Activated T-cell treated with anti-CD3 and anti-CD28 coated beads, Interleukin-2, amount 50 U/mL, for 72 hours (primary cell): ENCODE data around the gene UFD1. TPM values are rescaled to one million over a fixed set of nuclear protein-coding genes. Genes with fewer than 3 reads are reported as not detected.

ENCODE experiments used
- ATAC-seq, 2 donors: fragments of 150-1000 bp; cut with Tn5 transposase; replicated peaks in 1 of 2; 2 replicates each; pipeline ENCODE4 v1.10.0; 2021; ENCODE audit warnings: moderate library complexity in 2 of 2, mild to moderate bottlenecking in 1 of 2
- DNase-seq, 2 donors: peaks; one replicate each; pipeline ENCODE4 v3.0.0; 2021 to 2022; ENCODE audit warnings: mixed read lengths in 1 of 2
- H3K27ac Mint-ChIP-seq: one replicate; pipeline ENCODE4 v1.8.0; 2022; ENCODE audit warnings: mild to moderate bottlenecking, moderate library complexity, mixed read lengths
- H3K27me3 Mint-ChIP-seq: one replicate; pipeline ENCODE4 v1.8.0; 2022; ENCODE audit warnings: low read depth, mixed read lengths
- H3K36me3 Mint-ChIP-seq, 2 donors: one replicate each; pipeline ENCODE4 v1.8.0; 2022; ENCODE audit warnings: mixed read lengths in 2 of 2, mild to moderate bottlenecking in 1 of 2; ENCODE audit not compliant: insufficient read depth in 2 of 2
- H3K4me1 Mint-ChIP-seq: one replicate; pipeline ENCODE4 v1.8.0; 2022; ENCODE audit warnings: low read depth, mixed read lengths
- H3K4me3 Mint-ChIP-seq, 2 donors: one replicate each; pipeline ENCODE4 v1.8.0; 2022; ENCODE audit warnings: mild to moderate bottlenecking in 2 of 2, mixed read lengths in 2 of 2, moderate library complexity in 2 of 2
- H3K9me3 Mint-ChIP-seq, 2 donors: one replicate each; pipeline ENCODE4 v1.8.0; 2022; ENCODE audit warnings: mixed read lengths in 2 of 2
- total RNA-seq, 2 donors: library from RNA; stranded (reverse); gene quantifications; one replicate each; pipeline ENCODE4 v1.2.3, GENCODE V29; 2022

The UFD1 gene
- total RNA-seq, 2 donors from 2014 or later, result 68.3 to 78.6 TPM

DNA sequence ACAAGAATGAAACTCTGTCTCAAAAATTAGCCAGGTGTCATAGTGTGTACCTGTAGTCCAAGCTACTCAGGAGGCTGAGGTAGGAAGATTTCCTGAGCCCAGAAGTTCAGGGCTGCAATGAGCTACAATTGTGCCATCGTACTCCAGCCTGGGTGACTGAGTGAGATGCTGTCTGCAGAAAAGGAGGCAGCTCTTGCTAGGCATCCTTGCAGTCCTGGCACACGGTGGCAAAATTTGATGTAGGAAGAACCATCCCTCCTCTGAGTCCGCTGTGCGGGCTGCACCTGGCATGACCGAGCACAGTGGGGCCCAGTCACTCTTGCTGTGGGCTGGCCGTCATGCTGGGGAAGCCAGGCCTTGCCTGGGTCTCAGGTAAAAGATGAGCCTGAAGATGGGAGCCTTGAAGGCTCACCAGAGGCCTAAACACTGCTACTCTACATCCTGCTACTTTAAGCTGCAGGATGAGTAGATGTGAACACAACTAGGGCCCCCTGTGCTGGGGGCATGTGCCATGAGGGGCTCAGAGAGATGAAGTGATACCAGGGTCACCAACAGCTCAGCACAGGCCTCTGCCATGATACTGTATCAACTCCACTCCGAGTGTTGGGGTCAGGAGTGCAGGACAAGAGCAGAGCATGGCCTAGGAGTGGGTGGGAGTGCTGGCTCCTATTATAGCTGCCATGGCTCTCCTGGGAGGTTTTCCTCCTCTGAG lies 19.3 kb upstream of the UFD1 start:
- ATAC-seq (no peak), DNase-seq (no peak)
- no peaks in the 10 kb centered on the region for H3K27me3 Mint-ChIP-seq
- peaks cover 3 to 32% of the 10 kb centered on the region in 2 donors for H3K36me3 Mint-ChIP-seq
- peaks cover 3% of the 10 kb centered on the region for H3K4me1 Mint-ChIP-seq
- no peaks in the 10 kb centered on the region for H3K9me3 Mint-ChIP-seq
- H3K4me3 Mint-ChIP-seq, result no peak overlapping the region
- H3K27ac Mint-ChIP-seq, result no peak overlapping the region

DNA sequence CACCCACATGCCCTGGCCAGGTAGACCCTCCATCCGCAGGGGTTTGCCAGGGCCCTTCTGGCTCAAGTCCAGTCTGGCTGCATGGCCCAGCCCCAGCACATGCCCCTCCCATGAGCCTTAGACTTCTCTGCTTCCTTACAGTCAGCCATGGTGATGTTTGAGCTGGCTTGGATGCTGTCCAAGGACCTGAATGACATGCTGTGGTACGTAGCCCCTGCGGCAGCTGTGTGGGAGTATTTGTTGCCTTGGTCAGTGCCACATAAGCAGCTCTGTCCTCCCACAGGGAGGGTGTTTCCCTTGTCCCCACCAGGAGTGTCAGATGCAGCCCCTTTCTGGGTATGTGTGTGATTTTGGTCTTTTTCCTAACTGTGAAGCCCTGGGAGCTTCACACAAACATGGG lies 18.3 kb upstream of the UFD1 start:
- Mint-ChIP-seq H3K9me3 (no peaks in the 10 kb centered on the region), H3K4me1 (peaks cover 14% of the 10 kb centered on the region), H3K36me3 (peaks cover 5 to 39% of the 10 kb centered on the region in 2 donors), H3K27me3 (no peaks in the 10 kb centered on the region), H3K4me3 (no peak overlapping the region), H3K27ac (no peak overlapping the region)
- ATAC-seq, result peak in 1 of 2 donors; percentile 27
- no peak for DNase-seq

DNA sequence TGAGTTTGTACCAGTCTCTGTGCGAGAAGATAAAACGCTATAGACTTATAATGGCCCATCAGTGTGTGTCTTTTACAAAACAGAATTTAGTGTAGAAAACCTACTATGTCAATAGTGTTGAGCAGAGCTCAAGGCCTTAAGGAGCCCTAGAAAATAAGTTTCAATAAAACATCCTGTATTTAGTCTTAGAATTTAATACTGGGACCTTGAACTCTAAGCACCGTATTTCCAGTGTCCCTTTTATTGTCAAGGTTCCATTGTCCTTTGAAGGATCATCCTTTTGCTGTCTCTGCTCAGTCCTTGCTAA lies 17.3 kb upstream of the UFD1 start:
- ATAC-seq (no peak), DNase-seq (no peak)
- H3K4me1 Mint-ChIP-seq, result peaks cover 24% of the 10 kb centered on the region
- peaks cover 10 to 45% of the 10 kb centered on the region in 2 donors for H3K36me3 Mint-ChIP-seq
- no peaks in the 10 kb centered on the region for H3K9me3 Mint-ChIP-seq
- no peak overlapping the region for H3K27ac Mint-ChIP-seq
- no peaks in the 10 kb centered on the region for H3K27me3 Mint-ChIP-seq
- H3K4me3 Mint-ChIP-seq, result no peak overlapping the region

DNA sequence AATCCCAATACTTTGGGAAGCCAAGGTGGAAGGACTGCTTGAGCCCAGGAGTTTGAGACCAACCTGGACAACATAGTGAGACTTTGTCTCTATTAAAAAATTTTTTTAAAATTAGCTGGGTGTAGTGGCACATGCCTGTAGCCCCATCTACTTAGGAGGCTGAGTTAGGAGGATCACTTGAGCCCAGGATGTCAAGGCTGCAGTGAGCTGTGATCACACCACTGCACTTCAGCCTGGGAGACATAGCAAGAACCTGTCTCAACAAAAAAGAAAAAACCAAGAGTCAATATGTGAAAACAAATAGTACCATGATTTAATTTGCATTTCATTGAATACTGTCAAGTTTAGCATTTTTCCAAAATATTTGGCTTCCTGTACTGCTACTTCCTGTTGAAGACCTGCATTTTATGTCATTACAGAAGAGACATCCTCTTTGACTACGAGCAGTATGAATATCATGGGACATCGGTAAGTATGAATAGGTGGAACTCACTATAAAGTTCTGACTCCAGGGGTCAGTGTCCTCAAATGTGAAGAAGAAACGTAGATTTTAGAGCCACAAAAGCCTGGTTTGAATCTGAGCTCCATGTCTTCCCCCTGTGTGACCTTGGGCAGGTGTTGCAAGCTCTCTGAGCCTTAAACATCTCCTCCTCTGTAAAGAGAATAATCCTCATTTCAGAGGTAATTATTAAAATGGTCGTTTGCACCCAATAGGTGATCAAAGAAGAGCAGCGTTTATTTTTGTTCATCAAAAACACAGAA lies 16.8 kb upstream of the UFD1 start:
- Mint-ChIP-seq H3K36me3 (peaks cover 10 to 45% of the 10 kb centered on the region in 2 donors), H3K27me3 (no peaks in the 10 kb centered on the region), H3K27ac (peak overlapping the region; percentile 26), H3K9me3 (no peaks in the 10 kb centered on the region), H3K4me1 (peaks cover 25% of the 10 kb centered on the region), H3K4me3 (no peak overlapping the region)
- no peak for DNase-seq
- ATAC-seq, result no peak

DNA sequence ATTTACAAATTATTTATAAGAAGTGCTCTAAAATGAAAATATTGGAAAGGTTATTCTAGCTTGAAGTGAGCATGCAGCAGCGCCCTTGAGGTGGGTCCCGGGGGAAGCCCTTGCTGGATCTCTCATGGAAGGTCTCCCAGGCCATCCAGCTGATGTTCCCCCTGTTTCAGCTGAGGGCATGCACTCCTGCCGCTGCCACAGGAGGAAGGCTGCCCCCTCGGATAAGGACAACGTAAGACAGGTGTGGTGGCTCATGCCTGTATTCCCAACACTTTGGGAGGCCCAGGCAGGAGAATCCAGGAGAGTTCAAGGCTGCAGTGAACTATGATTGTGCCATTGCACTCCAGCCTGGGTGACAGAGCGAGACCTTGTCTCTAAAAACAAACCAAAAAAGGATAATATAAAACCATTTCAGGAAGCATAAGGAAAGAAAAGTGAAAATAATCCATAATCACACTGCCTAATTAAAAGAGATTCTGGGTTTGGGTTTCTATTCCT lies 15.7 kb upstream of the UFD1 start:
- H3K9me3 Mint-ChIP-seq, result no peaks in the 10 kb centered on the region
- peaks cover 15 to 51% of the 10 kb centered on the region in 2 donors for H3K36me3 Mint-ChIP-seq
- no peak for ATAC-seq

DNA sequence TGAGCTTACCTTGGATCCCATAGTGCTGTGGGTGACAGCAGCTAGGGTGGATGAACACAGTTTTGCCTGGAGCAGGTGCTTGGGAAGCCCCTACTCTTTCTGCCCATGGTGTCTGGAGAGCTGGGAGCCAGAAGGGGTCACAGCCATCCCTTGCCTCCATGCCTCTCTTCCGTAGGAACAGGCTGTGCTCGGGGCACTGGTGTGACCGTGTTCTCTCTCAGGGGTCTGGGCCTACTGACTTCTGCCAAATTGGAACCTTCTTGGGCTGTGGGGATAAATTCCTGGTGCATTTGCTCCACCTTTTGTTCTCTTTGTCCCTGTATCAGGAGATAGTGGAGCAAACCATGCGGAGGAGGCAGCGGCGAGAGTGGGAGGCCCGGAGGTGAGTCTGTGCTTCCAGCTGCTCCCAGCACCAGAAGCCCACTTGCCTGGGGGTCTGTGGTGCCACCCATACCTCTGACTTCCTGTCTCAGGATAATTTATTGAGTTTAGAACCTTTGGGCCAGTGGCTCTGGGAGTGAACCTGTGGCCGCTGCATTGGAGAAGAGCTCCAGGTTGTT lies 15.1 kb upstream of the UFD1 start:
- Mint-ChIP-seq H3K4me1 (peaks cover 41% of the 10 kb centered on the region), H3K27ac (no peak overlapping the region), H3K27me3 (no peaks in the 10 kb centered on the region), H3K4me3 (no peak overlapping the region), H3K36me3 (peaks cover 15 to 57% of the 10 kb centered on the region in 2 donors), H3K9me3 (no peaks in the 10 kb centered on the region)
- DNase-seq (no peak), ATAC-seq (no peak)

More for the DNA sequence above, 15.7 kb upstream of the UFD1 start:
- H3K4me1 Mint-ChIP-seq, result peaks cover 35% of the 10 kb centered on the region
- H3K27me3 Mint-ChIP-seq, result no peaks in the 10 kb centered on the region
- H3K4me3 Mint-ChIP-seq, result no peak overlapping the region
- H3K27ac Mint-ChIP-seq, result no peak overlapping the region
- no peak for DNase-seq

DNA sequence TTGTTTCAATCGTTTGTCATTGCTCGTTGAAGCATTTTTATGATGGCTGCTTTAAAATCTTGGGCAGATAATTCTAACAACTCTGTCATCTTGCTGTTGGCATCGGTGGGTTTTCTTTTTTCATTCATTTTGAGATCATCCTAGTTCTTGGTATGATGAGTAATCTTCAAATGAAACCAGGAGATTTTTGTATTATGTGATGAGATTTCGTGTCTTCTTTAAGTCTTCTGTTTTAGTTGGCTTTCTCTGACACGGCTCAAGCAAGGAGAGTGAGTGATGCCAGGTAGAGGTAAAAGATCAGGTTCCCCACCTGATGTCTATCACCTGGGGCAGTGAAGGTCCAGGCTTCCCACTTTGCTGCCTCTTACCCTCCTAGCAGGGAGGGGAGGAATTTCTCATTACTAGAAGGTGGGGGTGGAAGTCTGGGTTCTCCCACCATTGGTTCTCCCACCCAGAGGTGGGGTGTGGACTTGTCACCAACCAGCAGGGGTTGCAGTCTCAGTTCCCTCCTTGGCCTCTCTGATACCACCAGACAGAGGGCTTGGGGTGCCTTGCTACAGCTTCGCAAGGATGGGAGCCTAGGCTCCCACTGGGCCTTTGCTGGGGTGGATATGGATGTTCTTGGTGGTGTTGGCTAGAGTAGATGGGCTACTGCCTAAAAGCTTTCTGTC lies 13.6 kb upstream of the UFD1 start:
- H3K27ac Mint-ChIP-seq, result peak overlapping the region; percentile 89
- H3K36me3 Mint-ChIP-seq, result peaks cover 15 to 56% of the 10 kb centered on the region in 2 donors
- DNase-seq, result no peak
- peak overlapping the region; percentile 64 to 77 for H3K4me3 Mint-ChIP-seq
- peaks cover 41% of the 10 kb centered on the region for H3K4me1 Mint-ChIP-seq
- no peaks in the 10 kb centered on the region for H3K27me3 Mint-ChIP-seq
- no peaks in the 10 kb centered on the region for H3K9me3 Mint-ChIP-seq
- ATAC-seq, result peak; percentile 63 to 64

DNA sequence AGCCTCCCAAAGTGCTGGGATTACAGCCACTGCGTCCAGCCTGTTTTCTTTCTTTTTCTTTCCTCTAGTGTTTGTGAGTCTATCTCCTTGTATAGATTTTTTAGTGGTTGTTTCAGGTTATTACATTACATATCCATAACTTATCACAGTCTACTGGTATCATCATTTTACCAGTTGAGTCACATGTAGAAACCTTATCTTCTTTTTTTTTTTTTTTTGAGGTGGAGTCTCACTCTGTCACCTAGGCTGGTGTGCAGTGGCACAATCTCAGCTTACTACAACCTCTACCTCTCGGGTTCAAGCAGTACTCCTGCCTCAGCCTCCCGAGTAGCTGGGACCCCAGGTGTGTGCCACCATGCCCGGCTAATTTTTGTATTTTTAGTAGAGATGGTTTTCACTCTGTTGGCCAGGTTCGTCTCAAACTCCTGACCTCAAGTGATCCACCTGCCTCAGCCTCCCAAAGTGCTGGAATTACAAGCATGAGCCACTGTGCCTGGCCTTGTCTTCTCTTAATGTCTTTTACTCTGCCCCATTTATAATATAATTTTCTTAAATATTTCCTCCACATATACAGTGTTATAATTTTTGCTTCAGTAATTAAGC lies 11.7 kb upstream of the UFD1 start:
- no peaks in the 10 kb centered on the region for H3K9me3 Mint-ChIP-seq
- DNase-seq, result no peak
- peak overlapping the region in 1 of 2 donors; percentile 48 for H3K4me3 Mint-ChIP-seq
- ATAC-seq, result peak; percentile 77 to 83
- H3K4me1 Mint-ChIP-seq, result peaks cover 41% of the 10 kb centered on the region
- peaks cover 13 to 51% of the 10 kb centered on the region in 2 donors for H3K36me3 Mint-ChIP-seq
- H3K27me3 Mint-ChIP-seq, result no peaks in the 10 kb centered on the region
- H3K27ac Mint-ChIP-seq, result peak overlapping the region; percentile 2

DNA sequence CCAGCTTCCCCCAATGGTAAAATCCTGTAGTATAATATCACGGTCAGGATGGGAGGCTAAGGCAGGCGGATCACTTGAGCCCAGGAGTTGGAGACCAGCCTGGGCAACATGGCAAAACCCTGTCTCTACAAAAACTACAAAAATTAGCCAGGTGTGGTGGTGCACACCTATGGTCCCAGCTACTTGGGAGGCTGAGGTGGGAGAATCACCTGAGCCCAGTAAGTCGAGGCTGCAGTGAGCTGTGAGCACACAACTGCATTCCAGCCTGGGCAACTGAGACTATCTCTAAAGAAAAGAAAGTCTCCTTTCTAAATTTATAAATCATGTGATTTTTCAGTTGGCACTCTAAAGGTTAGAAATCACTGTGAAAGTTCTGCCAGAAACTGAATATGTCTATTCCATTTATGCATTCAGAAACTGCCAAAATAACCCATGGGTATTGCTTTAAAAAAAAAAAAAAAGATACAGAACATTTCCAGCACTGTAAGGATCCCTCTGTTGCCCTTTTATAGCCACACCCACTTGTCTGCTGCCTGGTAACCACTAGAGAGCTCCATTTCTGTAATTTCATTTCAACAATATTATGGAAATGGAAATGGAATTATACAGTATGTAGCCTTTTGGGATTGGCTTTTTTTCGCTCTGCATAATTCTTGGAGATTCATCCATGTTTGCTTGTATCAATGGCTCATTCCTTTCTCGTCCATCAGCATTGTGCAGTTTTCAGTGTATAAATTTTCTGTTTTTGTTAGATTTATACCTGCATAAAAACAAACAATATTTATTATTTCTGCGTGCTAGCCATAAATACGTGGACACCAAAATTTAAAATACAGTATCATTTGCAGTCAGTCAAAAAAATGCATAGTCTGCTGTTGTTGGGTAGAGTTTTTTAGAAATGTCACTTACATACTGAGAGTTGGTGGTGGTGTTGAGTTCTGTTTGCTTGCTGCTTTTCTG lies 10.2 kb upstream of the UFD1 start:
- no peak for ATAC-seq
- H3K9me3 Mint-ChIP-seq, result no peaks in the 10 kb centered on the region
- H3K27ac Mint-ChIP-seq, result no peak overlapping the region
- H3K4me3 Mint-ChIP-seq, result peak overlapping the region in 1 of 2 donors; percentile 53
- H3K27me3 Mint-ChIP-seq, result no peaks in the 10 kb centered on the region
- DNase-seq, result no peak
- H3K36me3 Mint-ChIP-seq, result peaks cover 16 to 49% of the 10 kb centered on the region in 2 donors
- peaks cover 41% of the 10 kb centered on the region for H3K4me1 Mint-ChIP-seq

DNA sequence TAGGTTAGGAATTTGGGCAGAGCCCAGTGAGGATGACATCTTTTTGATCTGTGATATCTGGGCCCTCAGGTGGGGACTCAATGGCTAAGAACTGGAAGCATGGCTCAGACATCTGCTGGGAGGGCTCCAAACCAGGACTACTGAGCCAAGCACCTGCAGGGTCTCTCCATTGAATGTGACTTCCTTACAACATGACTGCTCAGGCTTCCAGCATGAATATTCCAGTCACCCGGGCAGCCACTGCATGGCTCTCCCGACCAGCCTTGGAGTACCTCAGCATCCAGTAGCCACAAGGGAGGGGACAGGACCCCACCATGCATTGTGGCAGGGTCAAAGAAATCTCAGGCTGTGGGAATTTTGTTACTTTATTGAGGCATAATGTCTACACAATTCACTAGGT lies 9.3 kb upstream of the UFD1 start:
- no peak for DNase-seq
- H3K4me3 Mint-ChIP-seq, result no peak overlapping the region
- H3K27me3 Mint-ChIP-seq, result no peaks in the 10 kb centered on the region
- peaks cover 19 to 52% of the 10 kb centered on the region in 2 donors for H3K36me3 Mint-ChIP-seq
- no peak for ATAC-seq
- no peaks in the 10 kb centered on the region for H3K9me3 Mint-ChIP-seq
- no peak overlapping the region for H3K27ac Mint-ChIP-seq
- H3K4me1 Mint-ChIP-seq, result peaks cover 46% of the 10 kb centered on the region

DNA sequence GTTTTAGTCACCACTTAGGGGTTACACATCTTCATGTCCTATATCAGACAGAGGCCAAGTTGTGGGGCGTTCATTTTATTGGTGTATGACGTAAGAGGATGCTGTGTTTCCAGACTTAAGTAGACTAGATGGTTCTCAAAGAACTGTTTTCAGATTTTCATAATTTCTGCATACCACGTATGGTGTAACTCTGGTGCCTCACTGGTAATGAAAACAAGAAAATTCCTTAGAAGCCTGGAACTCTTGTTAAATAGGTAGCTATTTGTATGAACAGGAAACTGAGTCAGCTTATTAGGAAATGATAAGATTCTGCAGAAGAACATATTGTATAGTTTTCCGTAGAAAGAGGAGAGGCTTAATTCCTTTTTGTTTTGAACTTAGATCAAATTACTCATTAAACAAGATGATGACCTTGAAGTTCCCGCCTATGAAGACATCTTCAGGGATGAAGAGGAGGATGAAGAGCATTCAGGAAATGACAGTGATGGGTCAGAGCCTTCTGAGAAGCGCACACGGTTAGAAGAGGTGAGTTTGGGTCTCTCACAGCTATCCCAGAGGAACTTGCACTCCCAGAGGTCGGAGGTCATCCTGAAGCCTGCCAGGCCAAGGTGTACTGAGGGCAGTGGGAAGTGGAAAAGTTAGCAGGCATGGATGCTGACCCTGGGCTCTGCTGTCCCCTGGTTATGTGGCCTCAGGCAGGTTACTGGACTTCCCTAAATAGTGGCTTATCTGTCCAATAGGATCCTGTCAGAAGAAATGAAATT lies 4.7 kb upstream of the UFD1 start:
- Mint-ChIP-seq H3K36me3 (peaks cover 11 to 42% of the 10 kb centered on the region in 2 donors), H3K27me3 (no peaks in the 10 kb centered on the region), H3K27ac (peak overlapping the region; percentile 85), H3K9me3 (no peaks in the 10 kb centered on the region), H3K4me3 (peak overlapping the region; percentile 26 to 63), H3K4me1 (peaks cover 26% of the 10 kb centered on the region)
- ATAC-seq, result no peak
- DNase-seq, result no peak
